Urothelium cell line (cell line): ENCODE data around the gene MAGEL2.
"Not testable (repeated sequence)": the region's sequence is repeated elsewhere in the genome, so short reads cannot be mapped to it uniquely, and the experiment has no call there.

Experiments used
- DNase-seq: peaks from one replicate; pipeline ENCODE4 v3.0.0; 2011; ENCODE audit warnings: low spot score, mixed read lengths
- FAIRE-seq: peaks from 2 replicates; lab custom pipeline; 2011; peaks lifted over from hg19 to GRCh38; lab: Jason Lieb, UNC

MAGEL2 gene

GRCh38 chr15:23616536-23616935, 31.1 kb downstream of the MAGEL2 start:
- DNase-seq (peak; percentile 18), FAIRE-seq (no peak)

GRCh38 chr15:23606226-23606625, 41.4 kb downstream of the MAGEL2 start:
- no peak for DNase-seq
- no peak for FAIRE-seq

GRCh38 chr15:23602124-23602523, 45.5 kb downstream of the MAGEL2 start:
- DNase-seq (no peak), FAIRE-seq (no peak)

- DNase-seq (no peak), FAIRE-seq (no peak)
These were observed 48.6 kb downstream of the MAGEL2 start for GRCh38 chr15:23599053-23599452.

- FAIRE-seq, result not testable (repeated sequence)
These were observed 50.4 kb downstream of the MAGEL2 start for GRCh38 chr15:23597278-23597677.

GRCh38 chr15:23596736-23597135, 50.9 kb downstream of the MAGEL2 start:
- DNase-seq, result no peak
- FAIRE-seq, result no peak

More at GRCh38 chr15:23597278-23597677, 50.4 kb downstream of the MAGEL2 start:
- not testable (repeated sequence) for DNase-seq

- no peak for DNase-seq
- FAIRE-seq, result no peak
These were observed 52.3 kb downstream of the MAGEL2 start for GRCh38 chr15:23595368-23595767.

- FAIRE-seq, result no peak
These were observed 53.4 kb downstream of the MAGEL2 start for GRCh38 chr15:23594252-23594770.

More at GRCh38 chr15:23594252-23594770, 53.4 kb downstream of the MAGEL2 start:
- no peak for DNase-seq
